SK-N-SH (cell line): Measurements from ENCODE around the gene ALDOB. TPM values are rescaled to one million over a fixed set of nuclear protein-coding genes. Genes with fewer than 3 reads are reported as not detected.

Experiments used
- CTCF ChIA-PET: fragments of 300-600, 350-600 bp; formaldehyde crosslinking; extraction: SDS; loops from one replicate; lab custom pipeline; 2021; lab: Yijun Ruan, JAX
- POLR2A ChIA-PET: fragments of 350-600 bp; sonication (Branson Sonifier 250); formaldehyde crosslinking; extraction: SDS; loops from one replicate; lab custom pipeline; 2020; ENCODE audit warnings: antibody characterized with exemption, inconsistent platforms; lab: Yijun Ruan, JAX
- DNase-seq: peaks from one replicate; pipeline ENCODE4 v3.0.0; 2012
- H2AFZ ChIP-seq: fragments of 200-600 bp; sonication (generic); 2 replicates; pipeline ENCODE4 v1.8.1; 2016; ENCODE audit warnings: antibody characterized with exemption, mild to moderate bottlenecking, low read depth
- H3F3A ChIP-seq: fragments of 200-600 bp; sonication (generic); replicated peaks from 2 replicates; pipeline ENCODE3; 2016; ENCODE audit warnings: antibody characterized with exemption, mild to moderate bottlenecking; ENCODE audit not compliant: insufficient read depth
- H3K27ac ChIP-seq, 2 experiments: fragments of 200-500 bp in 1 of 2; fragments of 200-600 bp in 1 of 2; sonication (Bioruptor generic) in 1 of 2; sonication (generic), shearing (Covaris generic) in 1 of 2; 2 replicates each; pipeline versions ENCODE4 v1.5.1 to v1.6.1; 2014 to 2016; ENCODE audit warnings: low read depth in 2 of 2, inconsistent platforms in 1 of 2, low read length in 1 of 2, mild to moderate bottlenecking in 1 of 2, mixed read lengths in 1 of 2
- H3K27me3 ChIP-seq: fragments of 200-600 bp; sonication (generic), shearing (Covaris generic); 2 replicates; pipeline ENCODE4 v1.6.1; 2016; ENCODE audit warnings: mixed run types; ENCODE audit not compliant: insufficient read depth
- H3K36me3 ChIP-seq, 2 experiments: fragments of 200-500 bp in 1 of 2; fragments of 200-600 bp in 1 of 2; sonication (Bioruptor generic) in 1 of 2; sonication (generic) in 1 of 2; replicated peaks in 1 of 2; 2 replicates each; pipeline versions ENCODE3 to v1.5.1; 2014 to 2016; ENCODE audit warnings: low read length in 1 of 2, mild to moderate bottlenecking in 1 of 2; ENCODE audit not compliant: insufficient read depth in 2 of 2, control insufficient read depth in 1 of 2
- H3K4me1 ChIP-seq, 2 experiments: fragments of 200-500 bp in 1 of 2; fragments of 200-600 bp in 1 of 2; sonication (Bioruptor generic) in 1 of 2; sonication (generic), shearing (Covaris generic) in 1 of 2; 2 replicates each; pipeline versions ENCODE4 v1.5.1 to v1.6.1; 2014 to 2016; ENCODE audit warnings: low read depth in 1 of 2, low read length in 1 of 2, mixed run types in 1 of 2; ENCODE audit not compliant: insufficient read depth in 2 of 2, control insufficient read depth in 1 of 2
- H3K4me2 ChIP-seq: fragments of 200-600 bp; sonication (generic), shearing (Covaris generic); 2 replicates; pipeline ENCODE4 v1.6.1; 2017; ENCODE audit warnings: mixed run types
- H3K4me3 ChIP-seq, 2 experiments: fragments of 200-500 bp in 1 of 2; fragments of 200-600 bp in 1 of 2; sonication (Bioruptor generic) in 1 of 2; sonication (generic), shearing (Covaris generic) in 1 of 2; 2 replicates each; pipeline versions ENCODE4 v1.5.1 to v1.8.1; 2014 to 2016; ENCODE audit warnings: low read depth in 2 of 2, inconsistent platforms in 1 of 2, low read length in 1 of 2, mild to moderate bottlenecking in 1 of 2, mixed read lengths in 1 of 2, moderate library complexity in 1 of 2
- H3K79me2 ChIP-seq: fragments of 200-600 bp; sonication (generic); 2 replicates; pipeline ENCODE4 v1.8.1; 2017; ENCODE audit warnings: mild to moderate bottlenecking; ENCODE audit not compliant: insufficient read depth
- H3K9ac ChIP-seq: fragments of 200-600 bp; sonication (generic); 2 replicates; pipeline ENCODE4 v1.6.1; 2017; ENCODE audit warnings: mixed run types
- H3K9me2 ChIP-seq: fragments of 200-600 bp; sonication (generic); 2 replicates; pipeline ENCODE4 v1.6.1; 2017; ENCODE audit warnings: mixed run types
- H3K9me3 ChIP-seq: fragments of 200-600 bp; sonication (generic); 2 replicates; pipeline ENCODE4 v1.6.1; 2017; ENCODE audit warnings: mixed run types, mild to moderate bottlenecking, moderate library complexity
- H4K20me1 ChIP-seq: fragments of 200-600 bp; sonication (generic); 2 replicates; pipeline ENCODE4 v1.6.1; 2017; ENCODE audit warnings: mild to moderate bottlenecking, mixed run types; ENCODE audit not compliant: insufficient read depth
- ELF1 ChIP-seq: IDR thresholded peaks from 2 replicates; pipeline ENCODE4 v1.4.0; 2012
- EP300 ChIP-seq, 2 experiments: IDR thresholded peaks; 2 replicates each; pipeline versions ENCODE4 v1.4.0 to v1.6.1; 2012; ENCODE audit warnings: borderline replicate concordance in 1 of 2, low read depth in 1 of 2, low read length in 1 of 2
- EZH2phosphoT487 ChIP-seq: fragments of 200-600 bp; sonication (generic); IDR thresholded peaks from 2 replicates; pipeline ENCODE4 v1.6.1; 2017; ENCODE audit warnings: low read depth, mixed run types, mild to moderate bottlenecking, antibody characterized with exemption, moderate library complexity, borderline replicate concordance
- FOSL2 ChIP-seq: IDR thresholded peaks from 2 replicates; pipeline ENCODE4 v1.4.0; 2012; ENCODE audit warnings: low read depth, mild to moderate bottlenecking, moderate library complexity, borderline replicate concordance
- FOXJ3 ChIP-seq: sonication (generic); formaldehyde crosslinking; IDR thresholded peaks from 2 replicates; pipeline ENCODE4 v1.5.1; 2020; ENCODE audit warnings: mild to moderate bottlenecking, missing genetic modification reagents
- GATA2 ChIP-seq: sonication (generic); formaldehyde crosslinking; IDR thresholded peaks from 2 replicates; pipeline ENCODE4 v1.5.0; 2020; ENCODE audit warnings: mild to moderate bottlenecking, missing genetic modification reagents
- JUND ChIP-seq: IDR thresholded peaks from 2 replicates; pipeline ENCODE4 v1.4.0; 2012
- MEF2A ChIP-seq: IDR thresholded peaks from 2 replicates; pipeline ENCODE4 v1.4.0; 2012; ENCODE audit warnings: low read depth, borderline replicate concordance
- MXI1 ChIP-seq: IDR thresholded peaks from 2 replicates; pipeline ENCODE4 v1.6.1; 2012; ENCODE audit warnings: mild to moderate bottlenecking, low read depth, low read length, improper control_type of control experiment
- NRF1 ChIP-seq: IDR thresholded peaks from 2 replicates; pipeline ENCODE4 v1.6.1; 2012; ENCODE audit warnings: low read depth, mild to moderate bottlenecking, low read length
- RCOR1 ChIP-seq: fragments of 150-350 bp; IDR thresholded peaks from 2 replicates; pipeline ENCODE4 v1.6.1; 2017; ENCODE audit warnings: antibody characterized with exemption, low read length
- SMC3 ChIP-seq: IDR thresholded peaks from 2 replicates; pipeline ENCODE4 v1.6.1; 2012; ENCODE audit warnings: low read depth, low read length, improper control_type of control experiment
- TCF12 ChIP-seq: IDR thresholded peaks from 2 replicates; pipeline ENCODE4 v1.4.0; 2012
- TEAD4 ChIP-seq: IDR thresholded peaks from 2 replicates; pipeline ENCODE4 v1.4.0; 2012; ENCODE audit warnings: mild to moderate bottlenecking, borderline replicate concordance; ENCODE audit not compliant: insufficient read depth
- YY1 ChIP-seq: IDR thresholded peaks from 2 replicates; pipeline ENCODE4 v1.4.0; 2012; ENCODE audit warnings: low read depth, mild to moderate bottlenecking
- polyA plus RNA-seq, 3 experiments: library from polyadenylated mRNA; depleted of rRNA; stranded (reverse); fragments of >200 nt; gene quantifications; 2 replicates each; pipeline ENCODE4 v1.2.3, GENCODE V29; 2012
- TF ChIP-seq, protein P1 (sequence below): IDR thresholded peaks from 2 replicates; pipeline ENCODE4 v1.6.1; 2012; ENCODE audit warnings: mild to moderate bottlenecking, low read depth, low read length, moderate library complexity
- TF ChIP-seq, protein P2 (sequence below): fragments of 200-600 bp; sonication (generic); IDR thresholded peaks from 2 replicates; pipeline ENCODE4 v1.6.1; 2017; ENCODE audit warnings: antibody characterized with exemption, mild to moderate bottlenecking, moderate library complexity
- TF ChIP-seq, protein P3 (sequence below): fragments of 150-350 bp; IDR thresholded peaks from 2 replicates; pipeline ENCODE4 v1.6.1; 2017; ENCODE audit warnings: antibody characterized with exemption, low read length, low read depth, borderline replicate concordance
- TF ChIP-seq, protein P4 (sequence below): fragments of 150-350 bp; IDR thresholded peaks from 2 replicates; pipeline ENCODE4 v1.6.1; 2016; ENCODE audit warnings: mild to moderate bottlenecking, low read depth, low read length

Gene ALDOB
- polyA plus RNA-seq, 1 of the 3 experiments (the other 2 are of a cell fraction): not detected

DNA sequence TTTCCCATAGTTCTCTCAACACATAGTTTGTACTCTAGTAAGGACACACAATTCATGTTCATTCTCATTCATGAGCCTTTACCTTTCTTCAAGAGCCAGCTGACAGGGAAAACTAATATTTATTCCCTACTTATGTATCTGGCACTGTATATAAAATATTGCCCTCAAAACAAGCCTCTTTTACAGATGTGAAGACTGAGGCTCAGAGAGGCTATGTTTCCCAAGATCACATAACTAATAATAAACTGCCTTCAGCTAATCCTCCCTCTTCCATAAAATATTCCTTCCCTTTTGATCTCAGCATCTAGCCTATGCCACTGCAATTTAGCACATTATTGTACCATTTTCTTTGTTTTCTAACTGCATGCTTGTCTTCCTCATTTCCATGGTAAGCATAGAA lies 18.2 kb downstream of the ALDOB start:
- ChIA-PET POLR2A (no interaction called here), CTCF (interaction anchor here (1.4 kb wide), 1 partner anchor 42 kb away, joined by 4 read pairs; no protein-coding TSS in a partner anchor)
- no peaks in the 10 kb centered on the region for H4K20me1 ChIP-seq
- no peaks in the 10 kb centered on the region for H3K27me3 ChIP-seq
- no peaks in the 10 kb centered on the region for H3K36me3 ChIP-seq
- H3F3A ChIP-seq: peaks cover 6% of the 10 kb centered on the region
- H3K9me3 ChIP-seq: no peaks in the 10 kb centered on the region
- no peaks in the 10 kb centered on the region for H3K79me2 ChIP-seq
- H3K9ac ChIP-seq: no peak overlapping the region
- no peak overlapping the region for H3K27ac ChIP-seq
- no peak overlapping the region for H3K4me3 ChIP-seq
- H3K4me1 ChIP-seq: no peaks in the 10 kb centered on the region
- H3K4me2 ChIP-seq: no peak overlapping the region
- no peak overlapping the region for H2AFZ ChIP-seq
- no peaks in the 10 kb centered on the region for H3K9me2 ChIP-seq
- no peak for DNase-seq
- no peak for TF ChIP-seq YY1
- no peak for TF ChIP-seq JUND
- TF ChIP-seq NRF1: no peak
- TF ChIP-seq, protein P1, sequence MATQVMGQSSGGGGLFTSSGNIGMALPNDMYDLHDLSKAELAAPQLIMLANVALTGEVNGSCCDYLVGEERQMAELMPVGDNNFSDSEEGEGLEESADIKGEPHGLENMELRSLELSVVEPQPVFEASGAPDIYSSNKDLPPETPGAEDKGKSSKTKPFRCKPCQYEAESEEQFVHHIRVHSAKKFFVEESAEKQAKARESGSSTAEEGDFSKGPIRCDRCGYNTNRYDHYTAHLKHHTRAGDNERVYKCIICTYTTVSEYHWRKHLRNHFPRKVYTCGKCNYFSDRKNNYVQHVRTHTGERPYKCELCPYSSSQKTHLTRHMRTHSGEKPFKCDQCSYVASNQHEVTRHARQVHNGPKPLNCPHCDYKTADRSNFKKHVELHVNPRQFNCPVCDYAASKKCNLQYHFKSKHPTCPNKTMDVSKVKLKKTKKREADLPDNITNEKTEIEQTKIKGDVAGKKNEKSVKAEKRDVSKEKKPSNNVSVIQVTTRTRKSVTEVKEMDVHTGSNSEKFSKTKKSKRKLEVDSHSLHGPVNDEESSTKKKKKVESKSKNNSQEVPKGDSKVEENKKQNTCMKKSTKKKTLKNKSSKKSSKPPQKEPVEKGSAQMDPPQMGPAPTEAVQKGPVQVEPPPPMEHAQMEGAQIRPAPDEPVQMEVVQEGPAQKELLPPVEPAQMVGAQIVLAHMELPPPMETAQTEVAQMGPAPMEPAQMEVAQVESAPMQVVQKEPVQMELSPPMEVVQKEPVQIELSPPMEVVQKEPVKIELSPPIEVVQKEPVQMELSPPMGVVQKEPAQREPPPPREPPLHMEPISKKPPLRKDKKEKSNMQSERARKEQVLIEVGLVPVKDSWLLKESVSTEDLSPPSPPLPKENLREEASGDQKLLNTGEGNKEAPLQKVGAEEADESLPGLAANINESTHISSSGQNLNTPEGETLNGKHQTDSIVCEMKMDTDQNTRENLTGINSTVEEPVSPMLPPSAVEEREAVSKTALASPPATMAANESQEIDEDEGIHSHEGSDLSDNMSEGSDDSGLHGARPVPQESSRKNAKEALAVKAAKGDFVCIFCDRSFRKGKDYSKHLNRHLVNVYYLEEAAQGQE: no peak
- TF ChIP-seq EZH2phosphoT487: no peak
- no peak for TF ChIP-seq FOXJ3
- TF ChIP-seq GATA2 (CRISPR knock-in tag): no peak
- TF ChIP-seq FOSL2: no peak
- no peak for TF ChIP-seq SMC3
- no peak for TF ChIP-seq MEF2A
- TF ChIP-seq, protein P2, sequence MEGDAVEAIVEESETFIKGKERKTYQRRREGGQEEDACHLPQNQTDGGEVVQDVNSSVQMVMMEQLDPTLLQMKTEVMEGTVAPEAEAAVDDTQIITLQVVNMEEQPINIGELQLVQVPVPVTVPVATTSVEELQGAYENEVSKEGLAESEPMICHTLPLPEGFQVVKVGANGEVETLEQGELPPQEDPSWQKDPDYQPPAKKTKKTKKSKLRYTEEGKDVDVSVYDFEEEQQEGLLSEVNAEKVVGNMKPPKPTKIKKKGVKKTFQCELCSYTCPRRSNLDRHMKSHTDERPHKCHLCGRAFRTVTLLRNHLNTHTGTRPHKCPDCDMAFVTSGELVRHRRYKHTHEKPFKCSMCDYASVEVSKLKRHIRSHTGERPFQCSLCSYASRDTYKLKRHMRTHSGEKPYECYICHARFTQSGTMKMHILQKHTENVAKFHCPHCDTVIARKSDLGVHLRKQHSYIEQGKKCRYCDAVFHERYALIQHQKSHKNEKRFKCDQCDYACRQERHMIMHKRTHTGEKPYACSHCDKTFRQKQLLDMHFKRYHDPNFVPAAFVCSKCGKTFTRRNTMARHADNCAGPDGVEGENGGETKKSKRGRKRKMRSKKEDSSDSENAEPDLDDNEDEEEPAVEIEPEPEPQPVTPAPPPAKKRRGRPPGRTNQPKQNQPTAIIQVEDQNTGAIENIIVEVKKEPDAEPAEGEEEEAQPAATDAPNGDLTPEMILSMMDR: no peak
- TF ChIP-seq, protein P3, sequence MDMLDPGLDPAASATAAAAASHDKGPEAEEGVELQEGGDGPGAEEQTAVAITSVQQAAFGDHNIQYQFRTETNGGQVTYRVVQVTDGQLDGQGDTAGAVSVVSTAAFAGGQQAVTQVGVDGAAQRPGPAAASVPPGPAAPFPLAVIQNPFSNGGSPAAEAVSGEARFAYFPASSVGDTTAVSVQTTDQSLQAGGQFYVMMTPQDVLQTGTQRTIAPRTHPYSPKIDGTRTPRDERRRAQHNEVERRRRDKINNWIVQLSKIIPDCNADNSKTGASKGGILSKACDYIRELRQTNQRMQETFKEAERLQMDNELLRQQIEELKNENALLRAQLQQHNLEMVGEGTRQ: no peak
- TF ChIP-seq EP300 (IDR thresholded peaks at IDR 0.05; ENCODE audit: borderline replicate concordance in 1 of 2, low read depth in 1 of 2, low read length in 1 of 2): no peak
- TF ChIP-seq, protein P4, sequence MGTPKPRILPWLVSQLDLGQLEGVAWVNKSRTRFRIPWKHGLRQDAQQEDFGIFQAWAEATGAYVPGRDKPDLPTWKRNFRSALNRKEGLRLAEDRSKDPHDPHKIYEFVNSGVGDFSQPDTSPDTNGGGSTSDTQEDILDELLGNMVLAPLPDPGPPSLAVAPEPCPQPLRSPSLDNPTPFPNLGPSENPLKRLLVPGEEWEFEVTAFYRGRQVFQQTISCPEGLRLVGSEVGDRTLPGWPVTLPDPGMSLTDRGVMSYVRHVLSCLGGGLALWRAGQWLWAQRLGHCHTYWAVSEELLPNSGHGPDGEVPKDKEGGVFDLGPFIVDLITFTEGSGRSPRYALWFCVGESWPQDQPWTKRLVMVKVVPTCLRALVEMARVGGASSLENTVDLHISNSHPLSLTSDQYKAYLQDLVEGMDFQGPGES: no peak
- no peak for TF ChIP-seq RCOR1
- TF ChIP-seq MXI1: no peak
- no peak for TF ChIP-seq TCF12
- no peak for TF ChIP-seq TEAD4
- no peak for TF ChIP-seq ELF1
